Stomach (tissue), 4 donors: ENCODE data around the gene ASPN.

Source experiments
- CTCF ChIP-seq, 7 experiments: fragments of 450-650 bp in 4 of 7; fragments of 200-600 bp in 3 of 7; sonication (generic) in 3 of 7; IDR thresholded peaks; one replicate each; pipeline ENCODE4 v1.5.1; 2016 to 2019; ENCODE audit warnings: antibody characterized with exemption in 7 of 7, control low read depth in 2 of 7, mild to moderate bottlenecking in 1 of 7
- EP300 ChIP-seq: sonication (generic); formaldehyde crosslinking; IDR thresholded peaks from one replicate; pipeline ENCODE4 v1.6.1; 2017; ENCODE audit warnings: antibody characterized with exemption
- POLR2A ChIP-seq, 4 donors: fragments of 450-650 bp; IDR thresholded peaks; one replicate each; pipeline ENCODE4 v1.6.1; 2016; ENCODE audit warnings: antibody characterized with exemption in 4 of 4, control low read depth in 2 of 4, mild to moderate bottlenecking in 1 of 4, moderate library complexity in 1 of 4
- POLR2AphosphoS5 ChIP-seq, 3 donors: sonication (generic); formaldehyde crosslinking; IDR thresholded peaks; one replicate each; pipeline ENCODE4 v1.6.1; 2016; ENCODE audit warnings: antibody characterized with exemption in 3 of 3

- TF ChIP-seq CTCF (IDR thresholded peaks at IDR 0.05) (no peak), EP300 (no peak), POLR2A (IDR thresholded peaks at IDR 0.05) (no peak), POLR2AphosphoS5 (IDR thresholded peaks at IDR 0.05) (no peak)
Measured at GRCh38 chr9:92425474-92425873, 56.8 kb downstream of the ASPN start.
